Upper lobe of left lung (tissue), 6 donors: ENCODE measurements around the gene ARHGAP26. TPM values are rescaled to one million over a fixed set of nuclear protein-coding genes. Genes with fewer than 3 reads are reported as not detected.

Experiments used
- ATAC-seq, 2 donors: fragments of 200-7000 bp; cut with Tn5 transposase; one replicate each; pipeline ENCODE4 v1.9.1; 2022; ENCODE audit warnings: mild to moderate bottlenecking in 2 of 2, moderate library complexity in 2 of 2; ENCODE audit not compliant: low FRiP score in 2 of 2
- DNase-seq, 2 donors: peaks; one replicate each; pipeline ENCODE4 v3.0.0-alpha.2; 2019 to 2020
- H3K27ac ChIP-seq, 4 donors: fragments of 200-600 bp; sonication (generic); one replicate each; pipeline ENCODE4 v1.5.1; 2016 to 2019
- H3K27me3 ChIP-seq, 4 donors: fragments of 200-600 bp; sonication (generic); one replicate each; pipeline ENCODE4 v1.5.1; 2017 to 2019
- H3K36me3 ChIP-seq, 4 donors: fragments of 200-600 bp; sonication (generic); one replicate each; pipeline ENCODE4 v1.5.1; 2016 to 2019
- H3K4me1 ChIP-seq, 4 donors: fragments of 200-600 bp; sonication (generic); one replicate each; pipeline ENCODE4 v1.5.1; 2018 to 2019
- H3K4me3 ChIP-seq, 4 donors: fragments of 200-600 bp; sonication (generic); one replicate each; pipeline ENCODE4 v1.5.1; 2017 to 2019; ENCODE audit warnings: mild to moderate bottlenecking in 2 of 4, moderate library complexity in 1 of 4
- H3K9me3 ChIP-seq, 4 donors: fragments of 200-600 bp; sonication (generic); one replicate each; pipeline ENCODE4 v1.5.1; 2018 to 2019
- EP300 ChIP-seq, 4 donors: sonication (generic); formaldehyde crosslinking; IDR thresholded peaks; one replicate each; pipeline ENCODE4 v1.5.1; 2017; ENCODE audit warnings: antibody characterized with exemption in 4 of 4, control low read depth in 2 of 4
- POLR2A ChIP-seq, 4 donors: fragments of 450-650 bp; IDR thresholded peaks; one replicate each; pipeline ENCODE4 v1.5.1; 2016 to 2017; ENCODE audit warnings: antibody characterized with exemption in 4 of 4, mild to moderate bottlenecking in 2 of 4
- POLR2AphosphoS5 ChIP-seq, 2 donors: sonication (generic); formaldehyde crosslinking; IDR thresholded peaks; one replicate each; pipeline ENCODE4 v1.5.1; 2017; ENCODE audit warnings: antibody characterized with exemption in 2 of 2
- WGBS, 2 donors: methylation state at CpG; one replicate each; pipeline ENCODE4 v1.1.5; 2017 to 2018; 5-methylcytosine and 5-hydroxymethylcytosine counted together
- total RNA-seq, 6 donors: library from RNA; depleted of rRNA in 4 of 6; stranded (reverse); fragments of >200 nt in 4 of 6; gene quantifications; one replicate each; pipeline versions ENCODE4 v1.1.0 to v1.2.1, GENCODE V29; 2016 to 2021
- TF ChIP-seq, protein P1 (sequence below), 6 experiments: fragments of 450-650 bp in 4 of 6; fragments of 200-600 bp in 2 of 6; sonication (generic) in 2 of 6; IDR thresholded peaks; one replicate each; pipeline ENCODE4 v1.5.1; 2016 to 2019; ENCODE audit warnings: antibody characterized with exemption in 6 of 6
- donor health status: DM: no; HTN: no; CAD: no; lungs with moderate emphysema.
- donor health status: DM: no; HTN: yes; CAD: no; lungs with severe emphysema.

Gene ARHGAP26
- total RNA-seq, 6 donors from 2014 or later = 34.9 to 90.1 (median 38.9) TPM

GRCh38 chr5:143229426-143229895 is 459.3 kb downstream of the ARHGAP26 start:
- Histone ChIP-seq H3K27me3 (no peaks in the 10 kb centered on the region), H3K27ac (peak overlapping the region in 2 of 4 donors; percentile 19 to 23), H3K4me1 (peaks cover 0 to 16% (median 10%) of the 10 kb centered on the region in 4 donors), H3K4me3 (no peak overlapping the region), H3K36me3 (no peaks in the 10 kb centered on the region), H3K9me3 (no peaks in the 10 kb centered on the region)
- TF ChIP-seq, protein P1, sequence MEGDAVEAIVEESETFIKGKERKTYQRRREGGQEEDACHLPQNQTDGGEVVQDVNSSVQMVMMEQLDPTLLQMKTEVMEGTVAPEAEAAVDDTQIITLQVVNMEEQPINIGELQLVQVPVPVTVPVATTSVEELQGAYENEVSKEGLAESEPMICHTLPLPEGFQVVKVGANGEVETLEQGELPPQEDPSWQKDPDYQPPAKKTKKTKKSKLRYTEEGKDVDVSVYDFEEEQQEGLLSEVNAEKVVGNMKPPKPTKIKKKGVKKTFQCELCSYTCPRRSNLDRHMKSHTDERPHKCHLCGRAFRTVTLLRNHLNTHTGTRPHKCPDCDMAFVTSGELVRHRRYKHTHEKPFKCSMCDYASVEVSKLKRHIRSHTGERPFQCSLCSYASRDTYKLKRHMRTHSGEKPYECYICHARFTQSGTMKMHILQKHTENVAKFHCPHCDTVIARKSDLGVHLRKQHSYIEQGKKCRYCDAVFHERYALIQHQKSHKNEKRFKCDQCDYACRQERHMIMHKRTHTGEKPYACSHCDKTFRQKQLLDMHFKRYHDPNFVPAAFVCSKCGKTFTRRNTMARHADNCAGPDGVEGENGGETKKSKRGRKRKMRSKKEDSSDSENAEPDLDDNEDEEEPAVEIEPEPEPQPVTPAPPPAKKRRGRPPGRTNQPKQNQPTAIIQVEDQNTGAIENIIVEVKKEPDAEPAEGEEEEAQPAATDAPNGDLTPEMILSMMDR (IDR thresholded peaks at IDR 0.05) = no peak
- TF ChIP-seq POLR2A (IDR thresholded peaks at IDR 0.05) = no peak
- TF ChIP-seq POLR2AphosphoS5 (IDR thresholded peaks at IDR 0.05) = no peak
- ATAC-seq (no peak), DNase-seq (no peak)
- 68 to 87% methylated on average over 3 to 8 of the region's 8 CpGs for WGBS, 2 donors

DNA sequence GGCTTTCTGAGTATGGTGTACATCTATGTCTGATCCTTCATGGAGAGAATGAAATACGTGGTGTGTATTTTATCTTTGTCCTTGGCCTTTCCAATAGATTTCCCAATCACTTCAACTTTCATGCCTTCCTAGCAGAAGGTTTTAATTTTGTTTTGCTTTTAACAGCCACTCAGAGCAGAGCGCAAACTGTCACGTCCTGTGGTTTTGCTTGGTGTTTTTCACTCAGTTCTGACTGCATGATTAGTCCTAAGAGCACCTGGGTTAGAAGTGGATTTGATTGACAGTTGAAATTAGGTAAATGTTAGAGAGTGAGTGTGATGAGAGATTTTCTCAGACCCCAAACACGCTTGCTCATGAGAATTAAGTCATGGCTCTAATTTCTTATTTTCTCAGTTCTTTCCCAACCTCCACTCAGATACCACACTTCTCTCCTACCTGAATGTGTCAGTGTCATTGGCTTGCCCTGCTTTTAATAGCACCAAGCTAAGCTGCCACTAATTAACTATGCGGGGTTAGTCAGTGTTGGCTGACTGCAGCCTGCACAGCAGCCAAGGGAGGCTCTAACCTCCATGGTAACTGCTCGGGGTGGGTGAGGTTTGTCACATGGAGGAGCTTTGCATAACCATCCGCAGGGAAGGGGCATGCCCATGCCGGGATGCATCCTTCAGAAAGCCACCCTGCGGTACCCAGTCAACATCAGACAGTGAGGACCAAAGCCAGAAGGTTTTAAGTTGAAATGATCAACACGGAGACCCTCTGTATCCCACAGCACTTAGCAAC is 459.9 kb downstream of the ARHGAP26 start:
- no peak for TF ChIP-seq EP300 (IDR thresholded peaks at IDR 0.05)
- TF ChIP-seq POLR2AphosphoS5 (IDR thresholded peaks at IDR 0.05) = no peak
- TF ChIP-seq POLR2A (IDR thresholded peaks at IDR 0.05) = no peak
- TF ChIP-seq, protein P1 (IDR thresholded peaks at IDR 0.05) = no peak
- DNase-seq (no peak), ATAC-seq (peak in 1 of 2 donors; percentile 58)
- Histone ChIP-seq H3K27me3 (no peaks in the 10 kb centered on the region), H3K36me3 (no peaks in the 10 kb centered on the region), H3K4me1 (peaks cover 0 to 16% (median 10%) of the 10 kb centered on the region in 4 donors), H3K27ac (peak overlapping the region in 2 of 4 donors; percentile 19 to 23), H3K4me3 (no peak overlapping the region), H3K9me3 (no peaks in the 10 kb centered on the region)
- WGBS, 2 donors = 59 to 67% methylated on average over 9 to 10 of the region's 10 CpGs

- TF ChIP-seq, protein P1 (IDR thresholded peaks at IDR 0.05) = no peak
- no peak for TF ChIP-seq POLR2A (IDR thresholded peaks at IDR 0.05)
- no peak for TF ChIP-seq POLR2AphosphoS5 (IDR thresholded peaks at IDR 0.05)
- no peak for TF ChIP-seq EP300 (IDR thresholded peaks at IDR 0.05)
- WGBS, 2 donors = 87 to 89% methylated on average over 6 of the region's 6 CpGs
- no peak for DNase-seq
Observed at GRCh38 chr5:143230676-143230996, 460.5 kb downstream of the ARHGAP26 start.

GRCh38 chr5:143231416-143231815 is 461.2 kb downstream of the ARHGAP26 start:
- no peak for DNase-seq

More at GRCh38 chr5:143230676-143230996, 460.5 kb downstream of the ARHGAP26 start:
- Histone ChIP-seq H3K9me3 (no peaks in the 10 kb centered on the region), H3K4me1 (peaks cover 0 to 16% (median 10%) of the 10 kb centered on the region in 4 donors), H3K36me3 (no peaks in the 10 kb centered on the region), H3K27me3 (no peaks in the 10 kb centered on the region), H3K27ac (peak overlapping the region in 1 of 4 donors; percentile 40), H3K4me3 (no peak overlapping the region)
- no peak for ATAC-seq

More at GRCh38 chr5:143231416-143231815, 461.2 kb downstream of the ARHGAP26 start:
- 46 to 56% methylated on average over 3 of the region's 3 CpGs for WGBS, 2 donors
- no peak for ATAC-seq
- H3K27ac ChIP-seq = peak overlapping the region in 1 of 4 donors; percentile 40
- H3K4me1 ChIP-seq = peaks cover 0 to 16% (median 10%) of the 10 kb centered on the region in 4 donors
- H3K27me3 ChIP-seq = no peaks in the 10 kb centered on the region
- H3K9me3 ChIP-seq = no peaks in the 10 kb centered on the region
- no peak overlapping the region for H3K4me3 ChIP-seq
- no peaks in the 10 kb centered on the region for H3K36me3 ChIP-seq
- TF ChIP-seq POLR2A (IDR thresholded peaks at IDR 0.05) (no peak), EP300 (IDR thresholded peaks at IDR 0.05) (peak in 1 of 4 donors; percentile 67), POLR2AphosphoS5 (IDR thresholded peaks at IDR 0.05) (peak in 1 of 2 donors; percentile 50)
- TF ChIP-seq, protein P1 (IDR thresholded peaks at IDR 0.05) = no peak
